CD4-positive, alpha-beta T cell treated with Interleukin-4 for 4 hours (primary cell): ENCODE measurements around the gene SLC2A13.

Experiments used
- DNase-seq: peaks from one replicate; pipeline ENCODE4 v3.0.0-alpha.2; 2020

SLC2A13 gene

GRCh38 chr12:39713552-39713951 lies 392.3 kb downstream of the SLC2A13 start:
- no peak for DNase-seq

- no peak for DNase-seq
Measured at GRCh38 chr12:39712334-39712733, 393.5 kb downstream of the SLC2A13 start.
